K562 (cell line): ENCODE data around the gene UBE2L3. TPM values are rescaled to one million over a fixed set of nuclear protein-coding genes. Genes with fewer than 3 reads are reported as not detected.

Experiments
- BMI1 ChIP-seq: fragments of 150-350 bp; IDR thresholded peaks from 2 replicates; pipeline ENCODE4 v1.6.1; 2014; ENCODE audit warnings: low read length
- DIDO1 ChIP-seq: fragments of 450-650 bp; IDR thresholded peaks from 2 replicates; pipeline ENCODE4 v1.6.1; 2016; ENCODE audit warnings: low read depth, missing biosample characterization, missing genetic modification characterization
- DMBX1 ChIP-seq: fragments of 250-450 bp; sonication (Bioruptor Pico); IDR thresholded peaks from 2 replicates; pipeline ENCODE4 v1.8.0; 2022; ENCODE audit warnings: inconsistent platforms, mild to moderate bottlenecking, moderate library complexity, borderline replicate concordance
- ETV6 ChIP-seq, 3 experiments: fragments of 150-350 bp in 1 of 3; sonication (generic) in 1 of 3; formaldehyde crosslinking in 1 of 3; IDR thresholded peaks; 2 replicates each; pipeline versions ENCODE4 v1.6.1 to v1.8.0; 2014 to 2022; ENCODE audit warnings: borderline replicate concordance in 2 of 3, low read depth in 2 of 3, antibody characterized with exemption in 1 of 3, low read length in 1 of 3, mild to moderate bottlenecking in 1 of 3, missing genetic modification reagents in 1 of 3
- FOXJ3 ChIP-seq: sonication (generic); formaldehyde crosslinking; IDR thresholded peaks from 2 replicates; pipeline ENCODE4 v1.4.0; 2020; ENCODE audit warnings: mild to moderate bottlenecking, missing genetic modification reagents
- HCFC1 ChIP-seq: IDR thresholded peaks from 2 replicates; pipeline ENCODE4 v1.6.1; 2012; ENCODE audit warnings: low read depth, low read length, improper control_type of control experiment
- HDGF ChIP-seq: fragments of 450-650 bp; IDR thresholded peaks from 2 replicates; pipeline ENCODE4 v1.6.1; 2016
- KLF13 ChIP-seq: fragments of 450-650 bp; IDR thresholded peaks from 2 replicates; pipeline ENCODE4 v1.6.1; 2016; ENCODE audit warnings: missing genetic modification characterization, low read depth, mild to moderate bottlenecking, missing compliant biosample characterization, moderate library complexity, borderline replicate concordance
- MIER1 ChIP-seq: fragments of 450-650 bp; IDR thresholded peaks from 2 replicates; pipeline ENCODE4 v1.6.1; 2016; ENCODE audit warnings: antibody characterized with exemption, mild to moderate bottlenecking, low read depth
- POLR2A ChIP-seq: fragments of 450-650 bp; conservative IDR thresholded peaks from 2 replicates; pipeline ENCODE4 v1.6.1; 2016
- POU5F1 ChIP-seq: fragments of 150-350 bp; IDR thresholded peaks from 2 replicates; pipeline ENCODE4 v1.6.1; 2014; ENCODE audit warnings: borderline replicate concordance, low read length, low read depth, mild to moderate bottlenecking; ENCODE audit not compliant: partially characterized antibody
- PPARD ChIP-seq: fragments of 250-450 bp; sonication (Bioruptor Pico); IDR thresholded peaks from 2 replicates; pipeline ENCODE4 v1.8.0; 2022; ENCODE audit warnings: inconsistent platforms, mild to moderate bottlenecking, moderate library complexity
- RFX5 ChIP-seq: IDR thresholded peaks from 2 replicates; pipeline ENCODE4 v1.6.1; 2011; ENCODE audit warnings: low read depth, mild to moderate bottlenecking, improper control_type of control experiment, low read length
- RHOXF2B ChIP-seq: fragments of 250-450 bp; sonication (Bioruptor Pico); conservative IDR thresholded peaks from 2 replicates; pipeline ENCODE4 v1.5.1; 2021
- RNF2 ChIP-seq: sonication (generic); IDR thresholded peaks from 2 replicates; pipeline ENCODE4 v1.6.1; 2016
- TBL1XR1 ChIP-seq, 2 experiments: IDR thresholded peaks; 2 replicates each; pipeline ENCODE4 v1.6.1; 2012; ENCODE audit warnings: improper control_type of control experiment in 2 of 2, low read length in 2 of 2, mild to moderate bottlenecking in 1 of 2
- ZFX ChIP-seq: sonication (generic); formaldehyde crosslinking; IDR thresholded peaks from 2 replicates; pipeline ENCODE4 v1.8.0; 2022; ENCODE audit warnings: mild to moderate bottlenecking, missing genetic modification reagents, moderate library complexity
- ZNF780A ChIP-seq: fragments of 250-450 bp; sonication (Bioruptor Pico); IDR thresholded peaks from 2 replicates; pipeline ENCODE4 v1.5.0; 2021; ENCODE audit warnings: mild to moderate bottlenecking
- polyA plus RNA-seq, 8 experiments: library from polyadenylated mRNA; depleted of rRNA in 4 of 8; stranded (reverse) in 5 of 8; unstranded in 3 of 8; fragments of >200 nt; fragmentation: Nextera tagmentation in 2 of 8; fragmentation: Illumina TruSeq in 1 of 8; extraction: Ambion mirVana in 2 of 8; extraction: Trizol in 1 of 8; gene quantifications; 2 replicates each; pipeline versions ENCODE4 v1.2.1 to v1.2.3, GENCODE V29; 2011 to 2014; ENCODE audit warnings: inconsistent platforms in 1 of 8, missing spikeins in 1 of 8
- total RNA-seq, 7 experiments: library from RNA; depleted of rRNA in 6 of 7; stranded (reverse); fragments of >200 nt in 6 of 7; fragmentation: Illumina TruSeq in 2 of 7; extraction: Trizol in 2 of 7; gene quantifications; 2 replicates each; pipeline versions ENCODE4 v1.2.1 to v1.2.3, GENCODE V29; 2011 to 2021; ENCODE audit warnings: low replicate concordance in 1 of 7
- TF ChIP-seq, protein P1 (sequence below), 2 experiments: fragments of 150-350 bp in 1 of 2; IDR thresholded peaks; 2 replicates each; pipeline ENCODE4 v1.6.1; 2012 to 2016; ENCODE audit warnings: low read depth in 2 of 2, low read length in 2 of 2, mild to moderate bottlenecking in 1 of 2, moderate library complexity in 1 of 2
- TF ChIP-seq, protein P2 (sequence below): fragments of 250-450 bp; sonication (Bioruptor Pico); IDR thresholded peaks from 2 replicates; pipeline ENCODE4 v1.5.0; 2021

The UBE2L3 gene
- total and polyA plus RNA-seq, 9 of the 15 experiments (the other 6 are each of a cell fraction or from before 2014, with no cell fraction given) = 215 to 625 (median 285) TPM

DNA sequence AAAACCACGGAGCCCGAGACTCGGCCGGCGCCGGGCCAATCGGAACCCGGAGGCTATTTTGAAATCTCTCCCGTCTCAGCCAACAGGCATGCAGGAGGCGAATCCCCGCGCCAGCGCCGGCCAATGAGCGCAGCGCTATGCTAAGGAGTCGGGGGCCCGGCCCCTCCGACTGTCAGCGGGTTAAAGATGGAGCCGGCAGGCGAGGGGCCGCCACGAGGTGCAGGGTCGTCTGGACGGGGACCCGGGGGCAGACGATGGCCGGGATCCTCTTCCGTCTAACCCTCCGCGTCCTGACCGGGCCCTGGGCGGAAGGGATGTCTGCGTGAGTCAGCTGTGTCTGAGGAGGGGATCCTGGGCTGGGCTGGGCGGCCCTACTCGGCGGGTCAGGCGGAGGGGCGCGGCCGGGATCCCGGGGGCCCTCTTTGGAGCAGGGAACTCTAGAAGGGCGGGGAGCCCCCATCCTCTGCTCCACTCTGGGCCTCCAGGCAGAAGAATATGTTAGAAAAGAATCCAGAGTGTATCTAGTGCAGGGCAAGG lies 84.6 kb downstream of the UBE2L3 start (continued):
- peak; percentile 46; the same call in 1 of the 2 replicates for TF ChIP-seq HCFC1
- TF ChIP-seq POLR2A = no peak
- peak; percentile 76; the same call in 1 of the 2 replicates for TF ChIP-seq KLF13 (tag)
- TF ChIP-seq ETV6 (IDR thresholded peaks at IDR 0.05; ENCODE audit: borderline replicate concordance in 1 of 2, low read depth in 2 of 2, low read length in 1 of 2) = peak in 1 of 2 experiments; percentile 23; a peak in 1 of 4 replicates
- no peak for TF ChIP-seq ETV6 (CRISPR knock-in tag; IDR thresholded peaks at IDR 0.05; ENCODE audit: borderline replicate concordance)
- peak; percentile 9; the same call in 1 of the 2 replicates for TF ChIP-seq BMI1
- TF ChIP-seq ZNF780A = no peak
- no peak for TF ChIP-seq RNF2
- peak; percentile 61 to 76; a peak in 3 of 4 replicates for TF ChIP-seq TBL1XR1 (IDR thresholded peaks at IDR 0.05; ENCODE audit: low read length in 2 of 2)
- TF ChIP-seq PPARD (CRISPR knock-in tag) = no peak
- TF ChIP-seq RFX5 = peak; percentile 66
- no peak for TF ChIP-seq DIDO1
- TF ChIP-seq FOXJ3 (CRISPR knock-in tag) = no peak
- no peak for TF ChIP-seq HDGF
- no peak for TF ChIP-seq ZFX (CRISPR knock-in tag)
- TF ChIP-seq, protein P1, sequence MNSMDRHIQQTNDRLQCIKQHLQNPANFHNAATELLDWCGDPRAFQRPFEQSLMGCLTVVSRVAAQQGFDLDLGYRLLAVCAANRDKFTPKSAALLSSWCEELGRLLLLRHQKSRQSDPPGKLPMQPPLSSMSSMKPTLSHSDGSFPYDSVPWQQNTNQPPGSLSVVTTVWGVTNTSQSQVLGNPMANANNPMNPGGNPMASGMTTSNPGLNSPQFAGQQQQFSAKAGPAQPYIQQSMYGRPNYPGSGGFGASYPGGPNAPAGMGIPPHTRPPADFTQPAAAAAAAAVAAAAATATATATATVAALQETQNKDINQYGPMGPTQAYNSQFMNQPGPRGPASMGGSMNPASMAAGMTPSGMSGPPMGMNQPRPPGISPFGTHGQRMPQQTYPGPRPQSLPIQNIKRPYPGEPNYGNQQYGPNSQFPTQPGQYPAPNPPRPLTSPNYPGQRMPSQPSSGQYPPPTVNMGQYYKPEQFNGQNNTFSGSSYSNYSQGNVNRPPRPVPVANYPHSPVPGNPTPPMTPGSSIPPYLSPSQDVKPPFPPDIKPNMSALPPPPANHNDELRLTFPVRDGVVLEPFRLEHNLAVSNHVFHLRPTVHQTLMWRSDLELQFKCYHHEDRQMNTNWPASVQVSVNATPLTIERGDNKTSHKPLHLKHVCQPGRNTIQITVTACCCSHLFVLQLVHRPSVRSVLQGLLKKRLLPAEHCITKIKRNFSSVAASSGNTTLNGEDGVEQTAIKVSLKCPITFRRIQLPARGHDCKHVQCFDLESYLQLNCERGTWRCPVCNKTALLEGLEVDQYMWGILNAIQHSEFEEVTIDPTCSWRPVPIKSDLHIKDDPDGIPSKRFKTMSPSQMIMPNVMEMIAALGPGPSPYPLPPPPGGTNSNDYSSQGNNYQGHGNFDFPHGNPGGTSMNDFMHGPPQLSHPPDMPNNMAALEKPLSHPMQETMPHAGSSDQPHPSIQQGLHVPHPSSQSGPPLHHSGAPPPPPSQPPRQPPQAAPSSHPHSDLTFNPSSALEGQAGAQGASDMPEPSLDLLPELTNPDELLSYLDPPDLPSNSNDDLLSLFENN (IDR thresholded peaks at IDR 0.05; ENCODE audit: low read depth in 2 of 2, low read length in 2 of 2) = peak in 1 of 2 experiments; percentile 72; a peak in 2 of 4 replicates
- TF ChIP-seq MIER1 = no peak
- TF ChIP-seq POU5F1 = peak; percentile 3
- no peak for TF ChIP-seq RHOXF2B
- no peak for TF ChIP-seq DMBX1 (CRISPR knock-in tag)
- TF ChIP-seq, protein P2, sequence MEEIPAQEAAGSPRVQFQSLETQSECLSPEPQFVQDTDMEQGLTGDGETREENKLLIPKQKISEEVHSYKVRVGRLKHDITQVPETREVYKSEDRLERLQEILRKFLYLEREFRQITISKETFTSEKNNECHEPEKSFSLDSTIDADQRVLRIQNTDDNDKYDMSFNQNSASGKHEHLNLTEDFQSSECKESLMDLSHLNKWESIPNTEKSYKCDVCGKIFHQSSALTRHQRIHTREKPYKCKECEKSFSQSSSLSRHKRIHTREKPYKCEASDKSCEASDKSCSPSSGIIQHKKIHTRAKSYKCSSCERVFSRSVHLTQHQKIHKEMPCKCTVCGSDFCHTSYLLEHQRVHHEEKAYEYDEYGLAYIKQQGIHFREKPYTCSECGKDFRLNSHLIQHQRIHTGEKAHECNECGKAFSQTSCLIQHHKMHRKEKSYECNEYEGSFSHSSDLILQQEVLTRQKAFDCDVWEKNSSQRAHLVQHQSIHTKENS (CRISPR knock-in tag) = no peak
